Fibroblast of lung (primary cell): ENCODE data around the gene VAC14. TPM values are rescaled to one million over a fixed set of nuclear protein-coding genes. Genes with fewer than 3 reads are reported as not detected.

Experiments used
- DNase-seq, 2 donors: peaks; one replicate each; pipeline versions ENCODE4 v3.0.0 to v3.0.0-alpha.2; 2010; ENCODE audit warnings: low read depth in 2 of 2
- H2AFZ ChIP-seq: 2 replicates; pipeline ENCODE4 v1.5.1; 2012; ENCODE audit warnings: low read length, control low read depth, inconsistent platforms
- H3K27ac ChIP-seq: 2 replicates; pipeline ENCODE4 v1.5.1; 2011; ENCODE audit warnings: low read length, control low read depth; ENCODE audit not compliant: insufficient read depth
- H3K27me3 ChIP-seq: 2 replicates; pipeline ENCODE4 v1.5.1; 2011; ENCODE audit warnings: mild to moderate bottlenecking, low read length; ENCODE audit not compliant: control insufficient read depth, insufficient read depth
- H3K36me3 ChIP-seq: 2 replicates; pipeline ENCODE4 v1.5.1; 2011; ENCODE audit warnings: low read length; ENCODE audit not compliant: control insufficient read depth, insufficient read depth
- H3K4me1 ChIP-seq: 2 replicates; pipeline ENCODE4 v1.5.1; 2011; ENCODE audit warnings: low read length; ENCODE audit not compliant: control insufficient read depth, insufficient read depth; ENCODE audit errors: extremely low read depth
- H3K4me2 ChIP-seq: 2 replicates; pipeline ENCODE4 v1.5.1; 2011; ENCODE audit warnings: low read length, control low read depth; ENCODE audit not compliant: insufficient read depth; ENCODE audit errors: extremely low read depth
- H3K4me3 ChIP-seq, 4 experiments: fragments of 200-600 bp in 1 of 4; sonication (generic) in 1 of 4; replicated peaks in 1 of 4; 2 replicates each; pipeline ENCODE4 v1.5.1; 2011 to 2016; ENCODE audit warnings: low read length in 4 of 4, low read depth in 3 of 4, mild to moderate bottlenecking in 3 of 4, control low read depth in 2 of 4, inconsistent platforms in 1 of 4, mixed read lengths in 1 of 4; ENCODE audit not compliant: insufficient read depth in 1 of 4; ENCODE audit errors: control extremely low read depth in 1 of 4
- H3K79me2 ChIP-seq: 2 replicates; pipeline ENCODE4 v1.5.1; 2012; ENCODE audit warnings: mild to moderate bottlenecking, low read length, inconsistent platforms; ENCODE audit not compliant: control insufficient read depth, insufficient read depth
- H3K9ac ChIP-seq: 2 replicates; pipeline ENCODE4 v1.5.1; 2011; ENCODE audit warnings: mild to moderate bottlenecking, low read length, control low read depth; ENCODE audit not compliant: insufficient read depth
- H3K9me3 ChIP-seq: 2 replicates; pipeline ENCODE4 v1.5.1; 2012; ENCODE audit warnings: low read depth, low read length; ENCODE audit not compliant: control insufficient read depth, insufficient read depth
- H4K20me1 ChIP-seq: 2 replicates; pipeline ENCODE4 v1.5.1; 2011; ENCODE audit warnings: low read length; ENCODE audit not compliant: control insufficient read depth, insufficient read depth; ENCODE audit errors: extremely low read depth
- EZH2 ChIP-seq: IDR thresholded peaks from 2 replicates; pipeline ENCODE4 v1.5.1; 2012; ENCODE audit warnings: low read length, control low read depth, mild to moderate bottlenecking; ENCODE audit errors: missing control alignments
- polyA plus RNA-seq, 2 donors: library from polyadenylated mRNA; depleted of rRNA in 1 of 2; stranded (reverse) in 1 of 2; unstranded in 1 of 2; fragments of >200 nt; gene quantifications; 2 replicates each; pipeline ENCODE4 v1.2.1, GENCODE V29; 2011 to 2012; ENCODE audit warnings: missing spikeins in 1 of 2
- total RNA-seq: library from RNA; depleted of rRNA; stranded (reverse); fragments of >200 nt; gene quantifications from 2 replicates; pipeline ENCODE4 v1.2.1, GENCODE V29; 2014
- TF ChIP-seq, protein P1 (sequence below), 2 donors: IDR thresholded peaks in 1 of 2; conservative IDR thresholded peaks in 1 of 2; 1 replicate in 1 of 2; 2 replicates in 1 of 2; pipeline ENCODE4 v1.5.1; 2011 to 2012; ENCODE audit warnings: low read length in 2 of 2, control low read depth in 1 of 2, inconsistent platforms in 1 of 2, low read depth in 1 of 2, mild to moderate bottlenecking in 1 of 2

The VAC14 gene
- total and polyA plus RNA-seq, 2 donors (not counting 1 experiment from before 2014, with no cell fraction given): 25.0 to 29.2 TPM

DNA sequence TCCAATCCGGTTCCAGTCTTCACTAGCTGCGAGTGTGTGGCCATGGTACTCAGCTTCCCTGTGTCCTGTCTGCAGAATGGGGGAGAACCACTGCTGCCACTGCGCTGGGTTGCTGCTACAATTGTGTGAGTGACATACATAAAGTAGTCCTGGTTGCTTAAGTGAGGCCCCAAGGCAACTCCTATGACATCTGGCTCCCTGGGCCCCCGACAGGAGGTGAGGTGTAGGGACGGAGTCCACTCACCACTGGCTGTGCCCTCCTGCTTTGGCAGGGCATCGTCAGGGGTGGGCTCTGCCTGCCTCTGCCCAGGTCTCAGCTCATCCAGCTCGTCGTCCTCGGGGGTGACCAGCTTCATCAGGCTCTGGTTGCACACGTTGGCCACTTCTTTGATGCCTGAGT is 20.4 kb downstream of the VAC14 start:
- Histone ChIP-seq H3K4me2 (no peak overlapping the region), H3K9me3 (no peaks in the 10 kb centered on the region), H3K4me3 (no peak overlapping the region), H3K4me1 (peaks cover 10% of the 10 kb centered on the region), H2AFZ (no peak overlapping the region), H3K79me2 (no peaks in the 10 kb centered on the region), H3K9ac (no peak overlapping the region), H3K27ac (no peak overlapping the region), H3K27me3 (no peaks in the 10 kb centered on the region), H4K20me1 (no peaks in the 10 kb centered on the region), H3K36me3 (peaks cover 24% of the 10 kb centered on the region)
- TF ChIP-seq, protein P1, sequence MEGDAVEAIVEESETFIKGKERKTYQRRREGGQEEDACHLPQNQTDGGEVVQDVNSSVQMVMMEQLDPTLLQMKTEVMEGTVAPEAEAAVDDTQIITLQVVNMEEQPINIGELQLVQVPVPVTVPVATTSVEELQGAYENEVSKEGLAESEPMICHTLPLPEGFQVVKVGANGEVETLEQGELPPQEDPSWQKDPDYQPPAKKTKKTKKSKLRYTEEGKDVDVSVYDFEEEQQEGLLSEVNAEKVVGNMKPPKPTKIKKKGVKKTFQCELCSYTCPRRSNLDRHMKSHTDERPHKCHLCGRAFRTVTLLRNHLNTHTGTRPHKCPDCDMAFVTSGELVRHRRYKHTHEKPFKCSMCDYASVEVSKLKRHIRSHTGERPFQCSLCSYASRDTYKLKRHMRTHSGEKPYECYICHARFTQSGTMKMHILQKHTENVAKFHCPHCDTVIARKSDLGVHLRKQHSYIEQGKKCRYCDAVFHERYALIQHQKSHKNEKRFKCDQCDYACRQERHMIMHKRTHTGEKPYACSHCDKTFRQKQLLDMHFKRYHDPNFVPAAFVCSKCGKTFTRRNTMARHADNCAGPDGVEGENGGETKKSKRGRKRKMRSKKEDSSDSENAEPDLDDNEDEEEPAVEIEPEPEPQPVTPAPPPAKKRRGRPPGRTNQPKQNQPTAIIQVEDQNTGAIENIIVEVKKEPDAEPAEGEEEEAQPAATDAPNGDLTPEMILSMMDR (conservative IDR thresholded peaks at IDR 0.05 in 1 of 2, IDR thresholded peaks at IDR 0.05 in 1 of 2; ENCODE audit: low read depth in 1 of 2, low read length in 2 of 2): no peak
- TF ChIP-seq EZH2: no peak
- no peak for DNase-seq

DNA sequence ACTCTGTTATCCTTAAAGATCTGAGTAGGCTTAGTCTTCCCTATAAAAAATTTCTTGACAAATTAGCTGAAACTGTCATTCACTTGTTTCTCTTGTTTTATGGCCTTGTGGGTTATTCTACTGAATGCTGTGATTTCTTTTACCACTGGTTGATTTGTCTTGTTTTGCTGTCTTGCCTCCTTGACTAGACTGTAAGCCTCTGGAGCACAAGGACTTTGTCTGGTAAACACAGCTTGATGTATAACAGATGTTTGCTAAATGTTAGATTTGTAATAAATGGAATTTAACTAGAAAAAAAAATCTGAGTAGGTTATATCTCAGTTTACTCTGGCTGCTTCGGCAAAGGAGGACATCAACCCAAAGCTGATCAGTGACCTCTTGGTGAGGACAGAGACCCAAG is 21.6 kb downstream of the VAC14 start:
- peak in 1 of 2 donors; percentile 58 for DNase-seq
- Histone ChIP-seq H3K9ac (no peak overlapping the region), H4K20me1 (no peaks in the 10 kb centered on the region), H3K79me2 (no peaks in the 10 kb centered on the region), H3K36me3 (peaks cover 23% of the 10 kb centered on the region), H2AFZ (no peak overlapping the region), H3K4me3 (no peak overlapping the region), H3K4me2 (no peak overlapping the region), H3K27me3 (no peaks in the 10 kb centered on the region), H3K27ac (no peak overlapping the region), H3K4me1 (peaks cover 10% of the 10 kb centered on the region), H3K9me3 (no peaks in the 10 kb centered on the region)
- TF ChIP-seq, protein P1 (conservative IDR thresholded peaks at IDR 0.05 in 1 of 2, IDR thresholded peaks at IDR 0.05 in 1 of 2; ENCODE audit: low read depth in 1 of 2, low read length in 2 of 2): no peak
- no peak for TF ChIP-seq EZH2

DNA sequence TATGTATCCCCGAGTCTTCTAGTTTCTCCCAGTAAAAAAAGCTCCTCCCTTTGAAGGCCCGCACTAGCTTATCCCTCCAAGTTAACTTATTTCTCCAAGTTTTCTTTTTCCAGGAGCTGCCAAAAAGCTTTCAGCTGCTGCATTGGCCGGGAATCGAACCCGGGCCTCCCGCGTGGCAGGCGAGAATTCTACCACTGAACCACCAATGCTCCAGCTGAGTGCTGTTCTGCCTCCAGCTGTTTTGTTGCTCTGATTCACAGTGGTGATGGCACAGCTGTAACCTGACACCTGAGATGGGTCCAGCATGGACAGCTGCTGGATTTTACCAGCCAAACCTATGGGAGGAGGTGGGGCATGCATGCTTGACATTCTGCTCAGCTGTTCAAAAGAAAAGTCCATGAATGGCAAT is 22.1 kb downstream of the VAC14 start:
- H4K20me1 ChIP-seq: no peaks in the 10 kb centered on the region
- no peak overlapping the region for H2AFZ ChIP-seq
- H3K27me3 ChIP-seq: no peaks in the 10 kb centered on the region
- peaks cover 19% of the 10 kb centered on the region for H3K36me3 ChIP-seq
- H3K4me1 ChIP-seq: peaks cover 10% of the 10 kb centered on the region
- no peaks in the 10 kb centered on the region for H3K79me2 ChIP-seq
- H3K4me3 ChIP-seq: no peak overlapping the region
- no peak overlapping the region for H3K4me2 ChIP-seq
- peak; percentile 75 to 95 for DNase-seq
- TF ChIP-seq, protein P1 (conservative IDR thresholded peaks at IDR 0.05 in 1 of 2, IDR thresholded peaks at IDR 0.05 in 1 of 2; ENCODE audit: low read depth in 1 of 2, low read length in 2 of 2): no peak
- TF ChIP-seq EZH2: no peak
- H3K9me3 ChIP-seq: no peaks in the 10 kb centered on the region
- no peak overlapping the region for H3K9ac ChIP-seq
- H3K27ac ChIP-seq: no peak overlapping the region
